Effector CD4-positive, alpha-beta T cell (primary cell): ENCODE data around the gene HNRNPA1L2. TPM values are rescaled to one million over a fixed set of nuclear protein-coding genes. Genes with fewer than 3 reads are reported as not detected.
"Not testable (repeated sequence)": the region's sequence is repeated elsewhere in the genome, so short reads cannot be mapped to it uniquely, and the experiment has no call there.

ENCODE experiments used
- DNase-seq: peaks from one replicate; pipeline ENCODE4 v3.0.0-alpha.2; 2020
- total RNA-seq: gene quantifications from one replicate; lab custom pipeline; 2026; lab: John Stamatoyannopoulos, UW

The HNRNPA1L2 gene
- total RNA-seq: not detected

- DNase-seq: no peak
Observed at GRCh38 chr13:52642131-52642530, at the start of gene HNRNPA1L2. TSS of gene HNRNPA1L2 (plus strand) at chr13:52642431. CDS start at chr13:52642493, 62 bp downstream.

- DNase-seq: not testable (repeated sequence)
Observed at GRCh38 chr13:52593175-52593574, 49.1 kb upstream of the HNRNPA1L2 start.

GRCh38 chr13:52593812-52594211 lies 48.4 kb upstream of the HNRNPA1L2 start:
- not testable (repeated sequence) for DNase-seq

GRCh38 chr13:52594295-52594694 lies 47.9 kb upstream of the HNRNPA1L2 start:
- DNase-seq: not testable (repeated sequence)

GRCh38 chr13:52597676-52598075 lies 44.6 kb upstream of the HNRNPA1L2 start:
- no peak for DNase-seq

- DNase-seq: no peak
Observed at GRCh38 chr13:52599037-52599847, 43.0 kb upstream of the HNRNPA1L2 start.

GRCh38 chr13:52599848-52600603 lies 42.2 kb upstream of the HNRNPA1L2 start:
- DNase-seq: no peak

GRCh38 chr13:52600666-52601065 lies 41.6 kb upstream of the HNRNPA1L2 start:
- no peak for DNase-seq

- DNase-seq: not testable (repeated sequence)
Observed at GRCh38 chr13:52603316-52603715, 38.9 kb upstream of the HNRNPA1L2 start.

- DNase-seq: not testable (repeated sequence)
Observed at GRCh38 chr13:52606126-52606525, 36.1 kb upstream of the HNRNPA1L2 start.

GRCh38 chr13:52606795-52607194 lies 35.4 kb upstream of the HNRNPA1L2 start:
- DNase-seq: not testable (repeated sequence)

GRCh38 chr13:52608184-52608583 lies 34.0 kb upstream of the HNRNPA1L2 start:
- DNase-seq: not testable (repeated sequence)

GRCh38 chr13:52609013-52609606 lies 33.1 kb upstream of the HNRNPA1L2 start:
- not testable (repeated sequence) for DNase-seq

- not testable (repeated sequence) for DNase-seq
Observed at GRCh38 chr13:52610158-52610557, 32.1 kb upstream of the HNRNPA1L2 start.

- no peak for DNase-seq
Observed at GRCh38 chr13:52615134-52615801, 27.0 kb upstream of the HNRNPA1L2 start.

- no peak for DNase-seq
Observed at GRCh38 chr13:52615812-52616211, 26.4 kb upstream of the HNRNPA1L2 start.

GRCh38 chr13:52617070-52618060 lies 24.9 kb upstream of the HNRNPA1L2 start:
- peak; percentile 73 for DNase-seq

GRCh38 chr13:52631083-52631690 lies 11.0 kb upstream of the HNRNPA1L2 start:
- DNase-seq: not testable (repeated sequence)

GRCh38 chr13:52638666-52639328 lies 3.4 kb upstream of the HNRNPA1L2 start:
- DNase-seq: no peak

- no peak for DNase-seq
Observed at GRCh38 chr13:52644108-52644507, 1.9 kb downstream of the HNRNPA1L2 start.
